ENCODE data around the gene ST8SIA6. TPM values are rescaled to one million over a fixed set of nuclear protein-coding genes. Genes with fewer than 3 reads are reported as not detected.

ST8SIA6 gene
- total RNA-seq, 1 experiment from 2014 or later: 1.3 TPM

DNA sequence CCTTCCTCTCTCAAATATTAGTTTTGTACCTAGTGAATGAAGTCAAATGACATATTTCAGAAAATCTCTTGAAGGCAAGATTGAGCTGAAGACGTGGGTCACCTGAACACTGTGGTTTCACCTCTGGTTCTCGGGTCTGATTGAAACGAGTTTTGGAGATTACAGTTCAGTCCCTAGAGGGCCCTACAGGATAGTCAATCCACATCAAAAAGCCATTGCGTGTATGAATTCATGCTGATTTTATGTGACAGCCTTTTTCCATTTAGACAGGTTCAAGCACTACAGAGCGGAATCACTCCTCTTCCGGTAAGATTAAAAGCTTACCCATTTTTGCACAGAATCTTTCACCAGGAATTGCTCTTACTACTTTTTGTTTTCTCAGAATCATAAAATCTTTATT is 164.2 kb downstream of the ST8SIA6 start:
- DNase-seq (ENCODE audit: low read depth, low spot score) (peak; percentile 50), ATAC-seq (peak; percentile 88)
- Histone ChIP-seq H3K9ac (ENCODE audit: low read length) (no peak overlapping the region), H2AFZ (ENCODE audit: low read depth, low read length, poor library complexity, severe bottlenecking) (peak overlapping the region; percentile 94), H3K4me3 (replicated peaks in 1 of 2; ENCODE audit: low read depth in 1 of 2, low read length in 2 of 2) (no peak overlapping the region), H4K20me1 (ENCODE audit: insufficient read depth) (no peaks in the 10 kb centered on the region), H3K79me2 (ENCODE audit: insufficient read depth, low read length) (no peaks in the 10 kb centered on the region), H3K9me2 (ENCODE audit: insufficient read depth) (no peaks in the 10 kb centered on the region), H3K4me2 (ENCODE audit: low read length) (peak overlapping the region; percentile 28; the same call in 1 of the 2 replicates), H3K4me1 (ENCODE audit: control insufficient read depth in 1 of 2, insufficient read depth in 2 of 2, low read length in 2 of 2) (peaks cover 0 to 9% of the 10 kb centered on the region in 2 experiments; a peak in 2 of 4 replicates), H3K27ac (ENCODE audit: low read depth, low read length) (no peak overlapping the region), H3K9me3 (ENCODE audit: control insufficient read depth in 1 of 2, insufficient read depth in 1 of 2, low read depth in 1 of 2, low read length in 2 of 2) (no peaks in the 10 kb centered on the region), H3K27me3 (ENCODE audit: insufficient read depth, low read length) (no peaks in the 10 kb centered on the region), H3K36me3 (ENCODE audit: control insufficient read depth in 1 of 2, insufficient read depth in 2 of 2, low read length in 2 of 2) (no peaks in the 10 kb centered on the region)
- RAD21 ChIA-PET (ENCODE audit: low non-redundant PET in 1 of 2, low total read pairs in 2 of 2, uncharacterized antibody in 2 of 2, unreplicated experiment in 2 of 2): no interaction called here
- no TSS peak for BruUV-seq (replicated peaks)
- CTCF ChIA-PET: interaction anchor here (0.5 to 2.3 kb wide), 8 partner anchors 17 to 184 kb away, joined by 3 to 12 read pairs (median 4); no protein-coding TSS in a partner anchor
- POLR2A ChIA-PET: no interaction called here
- TF ChIP-seq SRF (IDR thresholded peaks at IDR 0.05; ENCODE audit: low read depth) (no peak), JUND (IDR thresholded peaks at IDR 0.05) (no peak), TCF7L2 (IDR thresholded peaks at IDR 0.05; ENCODE audit: borderline replicate concordance, extremely low read depth, insufficient read depth, insufficient read length) (peak; percentile 43), ZNF274 (IDR thresholded peaks at IDR 0.05; ENCODE audit: low read depth, low read length) (no peak), ELF1 (IDR thresholded peaks at IDR 0.05; ENCODE audit: borderline replicate concordance, low read depth) (no peak), CBX3 (IDR thresholded peaks at IDR 0.05; ENCODE audit: low read depth) (no peak), EZH2 (IDR thresholded peaks at IDR 0.05) (no peak), FOSL1 (IDR thresholded peaks at IDR 0.05; ENCODE audit: low read depth) (no peak), SIN3A (IDR thresholded peaks at IDR 0.05; ENCODE audit: low read depth) (no peak), CEBPB (IDR thresholded peaks at IDR 0.05; ENCODE audit: low read depth) (no peak), POLR2AphosphoS5 (IDR thresholded peaks at IDR 0.05; ENCODE audit: low read depth, low read length) (no peak), SP1 (IDR thresholded peaks at IDR 0.05; ENCODE audit: low read depth) (peak; percentile 12; the same call in 1 of the 2 replicates), YY1 (IDR thresholded peaks at IDR 0.05; ENCODE audit: extremely low read depth, insufficient replicate concordance, low read depth, low read length) (peak; percentile 27), RAD21 (IDR thresholded peaks at IDR 0.05; ENCODE audit: low read depth) (peak; percentile 87)
- TF ChIP-seq, protein P1, sequence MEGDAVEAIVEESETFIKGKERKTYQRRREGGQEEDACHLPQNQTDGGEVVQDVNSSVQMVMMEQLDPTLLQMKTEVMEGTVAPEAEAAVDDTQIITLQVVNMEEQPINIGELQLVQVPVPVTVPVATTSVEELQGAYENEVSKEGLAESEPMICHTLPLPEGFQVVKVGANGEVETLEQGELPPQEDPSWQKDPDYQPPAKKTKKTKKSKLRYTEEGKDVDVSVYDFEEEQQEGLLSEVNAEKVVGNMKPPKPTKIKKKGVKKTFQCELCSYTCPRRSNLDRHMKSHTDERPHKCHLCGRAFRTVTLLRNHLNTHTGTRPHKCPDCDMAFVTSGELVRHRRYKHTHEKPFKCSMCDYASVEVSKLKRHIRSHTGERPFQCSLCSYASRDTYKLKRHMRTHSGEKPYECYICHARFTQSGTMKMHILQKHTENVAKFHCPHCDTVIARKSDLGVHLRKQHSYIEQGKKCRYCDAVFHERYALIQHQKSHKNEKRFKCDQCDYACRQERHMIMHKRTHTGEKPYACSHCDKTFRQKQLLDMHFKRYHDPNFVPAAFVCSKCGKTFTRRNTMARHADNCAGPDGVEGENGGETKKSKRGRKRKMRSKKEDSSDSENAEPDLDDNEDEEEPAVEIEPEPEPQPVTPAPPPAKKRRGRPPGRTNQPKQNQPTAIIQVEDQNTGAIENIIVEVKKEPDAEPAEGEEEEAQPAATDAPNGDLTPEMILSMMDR (IDR thresholded peaks at IDR 0.05 in 2 of 3, conservative IDR thresholded peaks at IDR 0.05 in 1 of 3; ENCODE audit: borderline replicate concordance in 1 of 3, insufficient read depth in 1 of 3, low read depth in 2 of 3, low read length in 2 of 3): peak; percentile 38 to 68 (median 66)
- TF ChIP-seq, protein P2, sequence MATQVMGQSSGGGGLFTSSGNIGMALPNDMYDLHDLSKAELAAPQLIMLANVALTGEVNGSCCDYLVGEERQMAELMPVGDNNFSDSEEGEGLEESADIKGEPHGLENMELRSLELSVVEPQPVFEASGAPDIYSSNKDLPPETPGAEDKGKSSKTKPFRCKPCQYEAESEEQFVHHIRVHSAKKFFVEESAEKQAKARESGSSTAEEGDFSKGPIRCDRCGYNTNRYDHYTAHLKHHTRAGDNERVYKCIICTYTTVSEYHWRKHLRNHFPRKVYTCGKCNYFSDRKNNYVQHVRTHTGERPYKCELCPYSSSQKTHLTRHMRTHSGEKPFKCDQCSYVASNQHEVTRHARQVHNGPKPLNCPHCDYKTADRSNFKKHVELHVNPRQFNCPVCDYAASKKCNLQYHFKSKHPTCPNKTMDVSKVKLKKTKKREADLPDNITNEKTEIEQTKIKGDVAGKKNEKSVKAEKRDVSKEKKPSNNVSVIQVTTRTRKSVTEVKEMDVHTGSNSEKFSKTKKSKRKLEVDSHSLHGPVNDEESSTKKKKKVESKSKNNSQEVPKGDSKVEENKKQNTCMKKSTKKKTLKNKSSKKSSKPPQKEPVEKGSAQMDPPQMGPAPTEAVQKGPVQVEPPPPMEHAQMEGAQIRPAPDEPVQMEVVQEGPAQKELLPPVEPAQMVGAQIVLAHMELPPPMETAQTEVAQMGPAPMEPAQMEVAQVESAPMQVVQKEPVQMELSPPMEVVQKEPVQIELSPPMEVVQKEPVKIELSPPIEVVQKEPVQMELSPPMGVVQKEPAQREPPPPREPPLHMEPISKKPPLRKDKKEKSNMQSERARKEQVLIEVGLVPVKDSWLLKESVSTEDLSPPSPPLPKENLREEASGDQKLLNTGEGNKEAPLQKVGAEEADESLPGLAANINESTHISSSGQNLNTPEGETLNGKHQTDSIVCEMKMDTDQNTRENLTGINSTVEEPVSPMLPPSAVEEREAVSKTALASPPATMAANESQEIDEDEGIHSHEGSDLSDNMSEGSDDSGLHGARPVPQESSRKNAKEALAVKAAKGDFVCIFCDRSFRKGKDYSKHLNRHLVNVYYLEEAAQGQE (IDR thresholded peaks at IDR 0.05; ENCODE audit: low read depth): no peak
- TF ChIP-seq, protein P3, sequence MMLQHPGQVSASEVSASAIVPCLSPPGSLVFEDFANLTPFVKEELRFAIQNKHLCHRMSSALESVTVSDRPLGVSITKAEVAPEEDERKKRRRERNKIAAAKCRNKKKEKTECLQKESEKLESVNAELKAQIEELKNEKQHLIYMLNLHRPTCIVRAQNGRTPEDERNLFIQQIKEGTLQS (IDR thresholded peaks at IDR 0.05): no peak
- TF ChIP-seq, protein P4, sequence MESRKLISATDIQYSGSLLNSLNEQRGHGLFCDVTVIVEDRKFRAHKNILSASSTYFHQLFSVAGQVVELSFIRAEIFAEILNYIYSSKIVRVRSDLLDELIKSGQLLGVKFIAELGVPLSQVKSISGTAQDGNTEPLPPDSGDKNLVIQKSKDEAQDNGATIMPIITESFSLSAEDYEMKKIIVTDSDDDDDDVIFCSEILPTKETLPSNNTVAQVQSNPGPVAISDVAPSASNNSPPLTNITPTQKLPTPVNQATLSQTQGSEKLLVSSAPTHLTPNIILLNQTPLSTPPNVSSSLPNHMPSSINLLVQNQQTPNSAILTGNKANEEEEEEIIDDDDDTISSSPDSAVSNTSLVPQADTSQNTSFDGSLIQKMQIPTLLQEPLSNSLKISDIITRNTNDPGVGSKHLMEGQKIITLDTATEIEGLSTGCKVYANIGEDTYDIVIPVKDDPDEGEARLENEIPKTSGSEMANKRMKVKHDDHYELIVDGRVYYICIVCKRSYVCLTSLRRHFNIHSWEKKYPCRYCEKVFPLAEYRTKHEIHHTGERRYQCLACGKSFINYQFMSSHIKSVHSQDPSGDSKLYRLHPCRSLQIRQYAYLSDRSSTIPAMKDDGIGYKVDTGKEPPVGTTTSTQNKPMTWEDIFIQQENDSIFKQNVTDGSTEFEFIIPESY (IDR thresholded peaks at IDR 0.05; ENCODE audit: extremely low read depth, insufficient replicate concordance, low read length): no peak
- TF ChIP-seq, protein P5, sequence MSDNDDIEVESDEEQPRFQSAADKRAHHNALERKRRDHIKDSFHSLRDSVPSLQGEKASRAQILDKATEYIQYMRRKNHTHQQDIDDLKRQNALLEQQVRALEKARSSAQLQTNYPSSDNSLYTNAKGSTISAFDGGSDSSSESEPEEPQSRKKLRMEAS (IDR thresholded peaks at IDR 0.05): no peak
- intact Hi-C loops (cut with micrococcal nuclease): loop anchor here (1.0 kb wide), 3 partner anchors 140 to 309 kb away; no protein-coding TSS in a partner anchor

All from HCT116 (cell line).